ENCODE measurements around the gene SLC19A2.

SLC19A2 gene

DNA sequence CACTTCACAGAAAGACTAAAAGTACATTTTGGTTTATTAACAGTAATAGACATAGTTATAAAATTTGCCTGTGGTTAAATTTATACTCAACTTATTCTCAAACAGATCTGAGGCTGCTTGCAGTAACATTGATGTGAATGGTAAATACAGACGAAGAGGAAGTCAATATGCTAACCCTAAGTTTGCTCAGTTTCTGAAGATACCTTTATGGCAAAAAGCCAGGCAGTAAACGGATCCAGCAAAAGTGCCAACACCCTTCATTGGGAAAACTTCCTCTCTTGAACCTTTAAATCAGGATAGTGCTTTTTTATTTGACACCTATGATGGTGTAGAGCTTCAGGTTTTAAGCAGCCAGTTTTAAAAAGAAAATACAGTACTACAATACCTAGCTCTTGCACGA lies 41.8 kb downstream of the SLC19A2 start:
- H3F3A ChIP-seq (ENCODE audit: low read depth), result no peaks in the 10 kb centered on the region
- no peaks in the 10 kb centered on the region for H3K27me3 ChIP-seq (ENCODE audit: insufficient read depth, low read length, poor library complexity, severe bottlenecking)
- no peaks in the 10 kb centered on the region for H3K4me1 ChIP-seq (ENCODE audit: insufficient read depth, low read length, poor library complexity, severe bottlenecking)
- TF ChIP-seq EZH2phosphoT487 (IDR thresholded peaks at IDR 0.05; ENCODE audit: borderline replicate concordance) (no peak), CTCF (conservative IDR thresholded peaks at IDR 0.05; ENCODE audit: low read length) (no peak)
- no peak overlapping the region for H3K9ac ChIP-seq (ENCODE audit: low read depth, low read length, poor library complexity, severe bottlenecking)
- no peaks in the 10 kb centered on the region for H3K9me2 ChIP-seq (replicated peaks; ENCODE audit: low read depth, low read length)
- no peaks in the 10 kb centered on the region for H3K79me2 ChIP-seq (ENCODE audit: insufficient read depth, low read length)
- no peaks in the 10 kb centered on the region for H3K36me3 ChIP-seq (ENCODE audit: insufficient read depth, low read length)
- no peaks in the 10 kb centered on the region for H3K9me3 ChIP-seq (ENCODE audit: insufficient read depth, low read depth, low read length)
- no peak overlapping the region for H3K4me3 ChIP-seq (ENCODE audit: low read length, poor library complexity, severe bottlenecking)
- H4K20me1 ChIP-seq (ENCODE audit: insufficient read depth, low read length, poor library complexity, severe bottlenecking), result no peaks in the 10 kb centered on the region
- H2AFZ ChIP-seq (ENCODE audit: low read length), result no peak overlapping the region
- H3K4me2 ChIP-seq (ENCODE audit: low read depth, low read length, poor library complexity, severe bottlenecking), result no peak overlapping the region

GRCh38 chr1:169427081-169427641 lies 58.6 kb downstream of the SLC19A2 start, which contains the start of gene CCDC181:
Gene CCDC181, minus strand, starts transcription at chr1:169427474. Its CDS starts 2,547 bp downstream, at chr1:169424927.
- Histone ChIP-seq H3K4me2 (ENCODE audit: low read depth, low read length, poor library complexity, severe bottlenecking) (peak within 1 kb of the TSS; percentile 66), H3F3A (ENCODE audit: low read depth) (no peaks in the 10 kb centered on the region), H3K9ac (ENCODE audit: low read depth, low read length, poor library complexity, severe bottlenecking) (peak within 1 kb of the TSS; percentile 70)

DNA sequence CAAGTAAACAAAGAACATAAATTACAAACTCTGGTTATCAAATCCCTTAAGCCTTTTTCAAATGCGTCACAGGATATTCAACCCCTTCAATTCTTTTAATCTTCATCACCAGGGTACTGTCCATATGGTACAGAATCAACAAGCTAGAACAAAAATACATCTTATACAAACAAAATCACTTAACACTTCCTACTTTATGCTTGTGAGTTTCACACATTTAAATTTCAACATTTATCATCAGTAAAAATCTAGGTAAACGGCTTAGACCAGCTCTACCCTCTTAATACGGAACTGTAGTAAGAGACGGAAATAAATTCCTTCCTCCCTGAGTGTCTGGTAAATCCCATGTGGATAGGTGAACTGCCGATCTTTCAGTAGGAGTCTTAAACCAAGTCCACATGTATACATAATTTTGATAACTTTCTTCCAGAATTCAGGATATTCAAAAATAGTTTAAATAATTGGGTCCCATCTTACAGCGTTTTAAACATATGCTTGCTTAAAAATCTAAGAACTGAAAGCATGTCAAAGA lies 59.5 kb downstream of the SLC19A2 start:
- Histone ChIP-seq H3K9ac (ENCODE audit: low read depth, low read length, poor library complexity, severe bottlenecking) (peak overlapping the region; percentile 70), H3K9me3 (ENCODE audit: insufficient read depth, low read depth, low read length) (no peaks in the 10 kb centered on the region), H3K27me3 (ENCODE audit: insufficient read depth, low read length, poor library complexity, severe bottlenecking) (no peaks in the 10 kb centered on the region), H3K36me3 (ENCODE audit: insufficient read depth, low read length) (no peaks in the 10 kb centered on the region), H3K4me1 (ENCODE audit: insufficient read depth, low read length, poor library complexity, severe bottlenecking) (peaks cover 4% of the 10 kb centered on the region), H3K79me2 (ENCODE audit: insufficient read depth, low read length) (no peaks in the 10 kb centered on the region), H3F3A (ENCODE audit: low read depth) (no peaks in the 10 kb centered on the region), H4K20me1 (ENCODE audit: insufficient read depth, low read length, poor library complexity, severe bottlenecking) (no peaks in the 10 kb centered on the region), H3K4me2 (ENCODE audit: low read depth, low read length, poor library complexity, severe bottlenecking) (peak overlapping the region; percentile 66), H3K4me3 (ENCODE audit: low read length, poor library complexity, severe bottlenecking) (peak overlapping the region; percentile 71), H2AFZ (ENCODE audit: low read length) (peak overlapping the region; percentile 91; the same call in 1 of the 2 replicates), H3K9me2 (replicated peaks; ENCODE audit: low read depth, low read length) (no peaks in the 10 kb centered on the region)
- no peak for TF ChIP-seq EZH2phosphoT487 (IDR thresholded peaks at IDR 0.05; ENCODE audit: borderline replicate concordance)

More at GRCh38 chr1:169427081-169427641, 58.6 kb downstream of the SLC19A2 start, which contains the start of gene CCDC181:
- Histone ChIP-seq H3K4me1 (ENCODE audit: insufficient read depth, low read length, poor library complexity, severe bottlenecking) (peaks cover 4% of the 10 kb centered on the region), H3K27me3 (ENCODE audit: insufficient read depth, low read length, poor library complexity, severe bottlenecking) (no peaks in the 10 kb centered on the region), H4K20me1 (ENCODE audit: insufficient read depth, low read length, poor library complexity, severe bottlenecking) (no peaks in the 10 kb centered on the region), H3K9me3 (ENCODE audit: insufficient read depth, low read depth, low read length) (no peaks in the 10 kb centered on the region), H3K36me3 (ENCODE audit: insufficient read depth, low read length) (no peaks in the 10 kb centered on the region), H2AFZ (ENCODE audit: low read length) (peak within 1 kb of the TSS; percentile 91), H3K9me2 (replicated peaks; ENCODE audit: low read depth, low read length) (no peaks in the 10 kb centered on the region), H3K4me3 (ENCODE audit: low read length, poor library complexity, severe bottlenecking) (peak within 1 kb of the TSS; percentile 71), H3K79me2 (ENCODE audit: insufficient read depth, low read length) (no peaks in the 10 kb centered on the region)
- TF ChIP-seq CTCF (conservative IDR thresholded peaks at IDR 0.05; ENCODE audit: low read length), result no peak
- TF ChIP-seq EZH2phosphoT487 (IDR thresholded peaks at IDR 0.05; ENCODE audit: borderline replicate concordance), result no peak

All from Loucy (cell line).